Measurements from ENCODE around the gene CYP4F8. TPM values are rescaled to one million over a fixed set of nuclear protein-coding genes. Genes with fewer than 3 reads are reported as not detected.

Gene CYP4F8
- total RNA-seq, 1 donor from 2014 or later, result 2.1 TPM

GRCh38 chr19:15612342-15612741, 2.7 kb upstream of the CYP4F8 start:
- Histone ChIP-seq H3K9me3 (no peaks in the 10 kb centered on the region), H3K4me1 (no peaks in the 10 kb centered on the region), H3K27ac (no peak overlapping the region), H3K27me3 (peaks cover 6% of the 10 kb centered on the region), H3K36me3 (no peaks in the 10 kb centered on the region), H3K4me3 (no peak overlapping the region)
- DNase-seq, result no peak
- intact Hi-C loops (cut with DNase I), result no loop called here
- TF ChIP-seq, protein P1, sequence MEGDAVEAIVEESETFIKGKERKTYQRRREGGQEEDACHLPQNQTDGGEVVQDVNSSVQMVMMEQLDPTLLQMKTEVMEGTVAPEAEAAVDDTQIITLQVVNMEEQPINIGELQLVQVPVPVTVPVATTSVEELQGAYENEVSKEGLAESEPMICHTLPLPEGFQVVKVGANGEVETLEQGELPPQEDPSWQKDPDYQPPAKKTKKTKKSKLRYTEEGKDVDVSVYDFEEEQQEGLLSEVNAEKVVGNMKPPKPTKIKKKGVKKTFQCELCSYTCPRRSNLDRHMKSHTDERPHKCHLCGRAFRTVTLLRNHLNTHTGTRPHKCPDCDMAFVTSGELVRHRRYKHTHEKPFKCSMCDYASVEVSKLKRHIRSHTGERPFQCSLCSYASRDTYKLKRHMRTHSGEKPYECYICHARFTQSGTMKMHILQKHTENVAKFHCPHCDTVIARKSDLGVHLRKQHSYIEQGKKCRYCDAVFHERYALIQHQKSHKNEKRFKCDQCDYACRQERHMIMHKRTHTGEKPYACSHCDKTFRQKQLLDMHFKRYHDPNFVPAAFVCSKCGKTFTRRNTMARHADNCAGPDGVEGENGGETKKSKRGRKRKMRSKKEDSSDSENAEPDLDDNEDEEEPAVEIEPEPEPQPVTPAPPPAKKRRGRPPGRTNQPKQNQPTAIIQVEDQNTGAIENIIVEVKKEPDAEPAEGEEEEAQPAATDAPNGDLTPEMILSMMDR (IDR thresholded peaks at IDR 0.05), result no peak
- ATAC-seq, result no peak

- peaks cover 8% of the 10 kb centered on the region for H3K27me3 ChIP-seq
- DNase-seq (no peak), ATAC-seq (no peak)
- no peaks in the 10 kb centered on the region for H3K4me1 ChIP-seq
- TF ChIP-seq, protein P1 (IDR thresholded peaks at IDR 0.05), result no peak
- intact Hi-C loops (cut with DNase I), result no loop called here
- H3K36me3 ChIP-seq, result no peaks in the 10 kb centered on the region
- no peak overlapping the region for H3K4me3 ChIP-seq
- H3K27ac ChIP-seq, result no peak overlapping the region
- H3K9me3 ChIP-seq, result no peaks in the 10 kb centered on the region
These were observed 1.7 kb upstream of the CYP4F8 start for GRCh38 chr19:15613338-15613737.

GRCh38 chr19:15615526-15615925, 508 bp downstream of the CYP4F8 start:
- TF ChIP-seq, protein P1 (IDR thresholded peaks at IDR 0.05), result no peak
- no peak for DNase-seq
- H3K4me3 ChIP-seq, result no peak overlapping the region
- H3K9me3 ChIP-seq, result no peaks in the 10 kb centered on the region
- H3K4me1 ChIP-seq, result no peaks in the 10 kb centered on the region
- intact Hi-C loops (cut with DNase I), result no loop called here
- no peaks in the 10 kb centered on the region for H3K36me3 ChIP-seq
- H3K27me3 ChIP-seq, result peaks cover 18% of the 10 kb centered on the region
- ATAC-seq, result no peak
- H3K27ac ChIP-seq, result no peak overlapping the region

DNA sequence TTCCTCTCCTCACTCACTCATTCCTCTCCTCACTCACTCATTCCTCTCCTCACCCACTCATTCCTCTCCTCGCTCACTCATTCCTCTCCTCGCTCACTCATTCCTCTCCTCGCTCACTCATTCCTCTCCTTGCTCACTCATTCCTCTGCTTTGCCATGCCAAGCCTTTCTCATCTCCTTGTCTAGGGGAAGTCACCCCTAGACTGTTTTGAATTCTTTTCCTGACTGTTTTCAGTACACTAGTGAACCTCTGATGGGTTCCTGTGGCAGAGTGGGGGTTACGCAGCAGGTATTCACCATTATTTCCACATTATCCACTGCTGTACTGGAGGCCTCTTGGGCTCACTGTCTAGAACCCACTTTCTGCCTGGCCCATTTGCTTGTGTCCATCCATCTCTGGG, 1.2 kb downstream of the CYP4F8 start:
- Histone ChIP-seq H3K27me3 (peaks cover 13% of the 10 kb centered on the region), H3K9me3 (no peaks in the 10 kb centered on the region), H3K4me3 (no peak overlapping the region), H3K4me1 (no peaks in the 10 kb centered on the region), H3K36me3 (no peaks in the 10 kb centered on the region), H3K27ac (no peak overlapping the region)
- DNase-seq (no peak), ATAC-seq (no peak)
- intact Hi-C loops (cut with DNase I), result no loop called here
- TF ChIP-seq, protein P1 (IDR thresholded peaks at IDR 0.05), result no peak

DNA sequence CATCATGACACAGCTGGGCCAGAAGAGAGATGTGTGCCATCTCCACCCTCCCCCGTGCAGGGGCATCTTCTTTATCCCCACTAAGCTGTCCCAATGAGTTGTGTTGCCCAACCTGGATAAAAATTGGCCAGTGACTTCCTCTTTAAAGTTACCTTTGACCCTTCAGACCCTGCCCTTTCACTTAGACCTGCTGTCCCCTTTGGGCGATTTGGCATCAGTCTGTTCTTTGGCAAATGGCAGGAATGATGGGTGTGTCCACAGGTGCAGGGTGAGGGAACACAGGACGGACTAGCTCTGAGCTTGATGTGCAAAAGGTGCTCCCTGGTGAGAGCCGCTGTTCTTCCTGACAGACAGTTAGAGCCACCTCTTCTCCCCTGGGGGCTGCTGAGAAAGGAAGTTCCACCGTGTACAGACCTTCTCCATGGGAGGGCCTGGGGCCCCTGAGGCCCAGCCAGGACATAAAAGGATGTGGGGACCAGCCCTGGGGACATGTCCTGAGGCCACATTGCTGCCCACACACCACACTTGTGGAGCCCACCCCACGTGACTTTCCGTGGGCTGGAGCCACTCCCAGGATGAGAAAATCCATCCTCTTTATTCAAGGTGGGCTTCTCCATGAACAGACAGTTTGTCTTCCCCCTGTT, 1.7 kb downstream of the CYP4F8 start:
- Histone ChIP-seq H3K27me3 (peaks cover 13% of the 10 kb centered on the region), H3K27ac (no peak overlapping the region), H3K4me1 (no peaks in the 10 kb centered on the region), H3K36me3 (no peaks in the 10 kb centered on the region), H3K9me3 (no peaks in the 10 kb centered on the region), H3K4me3 (no peak overlapping the region)
- intact Hi-C loops (cut with DNase I), result no loop called here
- TF ChIP-seq, protein P1 (IDR thresholded peaks at IDR 0.05), result no peak
- no peak for DNase-seq
- no peak for ATAC-seq

DNA sequence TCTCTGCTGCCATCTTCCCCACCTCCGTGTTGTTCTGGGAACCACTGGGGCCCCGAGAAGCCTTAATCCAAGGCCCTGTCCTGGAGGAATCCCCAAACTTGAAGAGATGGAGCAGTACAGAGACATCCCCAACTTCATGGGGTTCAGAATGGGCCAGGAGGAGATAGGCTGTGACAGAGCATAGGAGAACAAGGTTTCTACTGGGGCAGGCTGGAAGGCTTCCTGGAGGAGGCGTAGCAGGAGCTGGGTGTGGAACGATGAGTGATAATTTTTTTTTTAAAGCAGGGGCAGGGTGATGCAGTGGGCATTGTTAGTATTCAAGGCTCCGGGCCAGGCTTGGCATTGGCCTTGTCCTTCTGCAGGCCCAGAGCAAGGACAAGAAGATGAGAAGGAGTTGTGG, 3.3 kb downstream of the CYP4F8 start:
- Histone ChIP-seq H3K4me1 (no peaks in the 10 kb centered on the region), H3K27ac (no peak overlapping the region), H3K4me3 (no peak overlapping the region), H3K27me3 (peaks cover 13% of the 10 kb centered on the region), H3K36me3 (no peaks in the 10 kb centered on the region), H3K9me3 (no peaks in the 10 kb centered on the region)
- TF ChIP-seq, protein P1 (IDR thresholded peaks at IDR 0.05), result no peak
- DNase-seq (no peak), ATAC-seq (no peak)
- intact Hi-C loops (cut with DNase I), result no loop called here

All from upper lobe of right lung (tissue), 1 donor.